Epithelial cell of esophagus (primary cell): ENCODE measurements around the gene RABIF.
"Not testable (repeated sequence)": the region's sequence is repeated elsewhere in the genome, so short reads cannot be mapped to it uniquely, and the experiment has no call there.

Source experiments
- DNase-seq: peaks from one replicate; pipeline ENCODE4 v3.0.0; 2010; ENCODE audit warnings: low read depth
- H3K4me3 ChIP-seq: 2 replicates; pipeline ENCODE4 v1.5.1; 2011; ENCODE audit warnings: mild to moderate bottlenecking, low read length, control low read depth
- CTCF ChIP-seq: IDR thresholded peaks from 2 replicates; pipeline ENCODE4 v1.5.1; 2011; ENCODE audit warnings: low read depth, mild to moderate bottlenecking, low read length, control low read depth, inconsistent platforms; ENCODE audit not compliant: insufficient read depth; ENCODE audit errors: missing control alignments

RABIF gene

GRCh38 chr1:202888531-202889360 is at the start of gene RABIF:
Gene RABIF, minus strand, starts transcription at chr1:202889149. Its CDS starts 51 bp downstream, at chr1:202889098.
- peak within 1 kb of the TSS; percentile 84 for H3K4me3 ChIP-seq
- peak; percentile 29 for TF ChIP-seq CTCF
- peak; percentile 96 for DNase-seq

GRCh38 chr1:202938287-202938925 is 49.5 kb upstream of the RABIF start:
- no peak overlapping the region for H3K4me3 ChIP-seq
- no peak for TF ChIP-seq CTCF
- DNase-seq, result peak; percentile 35

- H3K4me3 ChIP-seq, DNase-seq: not testable (repeated sequence)
Measured at GRCh38 chr1:202936409-202936808, 47.5 kb upstream of the RABIF start.

DNA sequence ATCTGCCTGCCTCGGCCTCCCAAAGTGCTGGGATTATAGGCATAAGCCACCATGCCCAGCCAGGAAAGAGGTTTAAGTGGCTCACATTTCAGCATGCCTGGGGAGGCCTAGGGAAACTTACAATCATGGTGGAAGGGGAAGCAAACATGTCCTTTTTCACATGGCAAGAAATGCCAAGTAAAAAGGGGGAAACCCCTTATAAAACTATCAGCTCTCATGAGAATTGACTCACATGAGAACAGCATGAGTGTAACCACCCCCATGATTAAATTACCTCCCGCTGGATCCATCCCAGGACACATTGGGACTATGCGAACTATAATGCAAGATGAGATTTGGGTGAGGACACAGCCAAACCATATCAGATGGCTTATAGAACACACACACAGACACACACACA is 46.9 kb upstream of the RABIF start:
- no peak for TF ChIP-seq CTCF

DNA sequence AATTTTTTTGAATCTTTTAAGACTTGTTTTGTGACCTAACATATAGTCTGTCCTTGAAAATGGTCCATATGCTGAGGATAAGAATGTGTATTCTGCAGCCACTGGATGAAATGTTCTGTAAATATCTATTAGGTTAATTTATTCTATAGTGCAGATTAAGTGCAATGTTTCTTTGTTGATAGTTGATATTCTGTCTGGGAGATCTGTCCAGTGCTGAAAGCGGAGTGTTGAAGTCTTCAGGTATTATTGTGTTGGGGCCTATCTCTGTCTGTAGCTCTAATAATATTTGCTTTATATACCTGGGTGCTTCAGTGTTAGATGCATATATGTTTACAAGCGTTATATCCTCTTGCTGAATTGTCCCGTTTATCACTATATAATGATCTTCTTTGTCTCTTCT is 45.8 kb upstream of the RABIF start:
- no peak for TF ChIP-seq CTCF
- no peak for DNase-seq
- no peak overlapping the region for H3K4me3 ChIP-seq

More for the DNA sequence above, 46.9 kb upstream of the RABIF start:
- DNase-seq, result no peak
- no peak overlapping the region for H3K4me3 ChIP-seq

GRCh38 chr1:202932476-202932875 is 43.5 kb upstream of the RABIF start:
- TF ChIP-seq CTCF, result no peak
- no peak for DNase-seq
- no peak overlapping the region for H3K4me3 ChIP-seq

- peak within 1 kb of the TSS; percentile 95 for H3K4me3 ChIP-seq
- peak; percentile 98 for DNase-seq
- peak; percentile 81 for TF ChIP-seq CTCF
Measured at GRCh38 chr1:202926581-202927491, 37.9 kb upstream of the RABIF start, which contains the start of gene KLHL12. Gene KLHL12, minus strand, starts transcription at chr1:202927234. Its CDS starts 2,072 bp downstream, at chr1:202925162.
